NCI-H1092 (cell line): ENCODE measurements around the gene LRIF1.
"Not testable (repeated sequence)": the region's sequence is repeated elsewhere in the genome, so short reads cannot be mapped to it uniquely, and the experiment has no call there.

Source experiments
- DNase-seq: peaks from one replicate; lab custom pipeline; 2025; lab: John Stamatoyannopoulos, UW

Gene LRIF1

GRCh38 chr1:110963691-110964454, at the start of gene LRIF1:
TSS of gene LRIF1 (minus strand) at chr1:110963922. CDS start at chr1:110963688, 234 bp downstream.
- DNase-seq = peak; percentile 99

GRCh38 chr1:111008031-111008430, 44.3 kb upstream of the LRIF1 start:
- DNase-seq = no peak

DNA sequence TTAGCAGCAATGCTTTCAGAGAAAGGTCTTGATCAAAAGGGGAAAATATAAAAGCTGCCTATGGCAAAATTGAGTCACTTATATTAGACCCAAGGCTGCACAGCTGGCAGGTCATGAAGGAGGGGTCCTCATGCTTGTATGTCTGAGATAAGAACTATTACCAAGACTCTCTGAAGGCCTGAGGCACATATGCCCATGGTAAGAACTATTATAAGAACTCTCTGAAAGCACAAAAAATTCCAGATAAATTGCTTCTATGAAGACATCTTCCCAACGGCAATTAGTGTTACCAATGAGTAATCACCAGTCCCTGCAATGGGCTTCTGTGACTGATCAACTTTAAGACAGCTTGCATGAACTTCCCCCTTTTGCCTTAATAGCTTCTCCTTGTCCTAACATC, 42.8 kb upstream of the LRIF1 start:
- no peak for DNase-seq

GRCh38 chr1:110999607-111000006, 35.9 kb upstream of the LRIF1 start:
- DNase-seq = not testable (repeated sequence)

- DNase-seq = not testable (repeated sequence)
These were observed 28.6 kb upstream of the LRIF1 start for GRCh38 chr1:110992329-110992728.

DNA sequence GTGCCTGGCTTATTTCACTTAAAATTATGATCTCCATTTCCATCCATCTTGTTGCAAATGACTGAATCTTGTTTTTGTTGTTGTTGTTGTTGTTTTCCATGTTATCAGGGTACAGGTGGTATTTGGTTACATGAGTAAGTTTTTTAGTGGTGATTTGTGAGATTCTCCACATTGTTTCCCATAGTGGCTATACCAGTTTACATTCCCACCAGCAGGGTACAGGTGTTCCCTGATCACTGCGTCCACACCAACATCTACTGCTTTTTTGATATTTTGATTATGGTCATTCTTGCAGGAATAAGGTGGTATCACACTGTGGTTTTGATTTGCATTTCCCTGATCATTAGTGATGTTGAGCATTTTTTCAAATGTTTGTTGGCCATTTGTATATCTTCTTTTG, 27.6 kb upstream of the LRIF1 start:
- not testable (repeated sequence) for DNase-seq

- DNase-seq = no peak
These were observed 26.8 kb upstream of the LRIF1 start for GRCh38 chr1:110990541-110990940.

DNA sequence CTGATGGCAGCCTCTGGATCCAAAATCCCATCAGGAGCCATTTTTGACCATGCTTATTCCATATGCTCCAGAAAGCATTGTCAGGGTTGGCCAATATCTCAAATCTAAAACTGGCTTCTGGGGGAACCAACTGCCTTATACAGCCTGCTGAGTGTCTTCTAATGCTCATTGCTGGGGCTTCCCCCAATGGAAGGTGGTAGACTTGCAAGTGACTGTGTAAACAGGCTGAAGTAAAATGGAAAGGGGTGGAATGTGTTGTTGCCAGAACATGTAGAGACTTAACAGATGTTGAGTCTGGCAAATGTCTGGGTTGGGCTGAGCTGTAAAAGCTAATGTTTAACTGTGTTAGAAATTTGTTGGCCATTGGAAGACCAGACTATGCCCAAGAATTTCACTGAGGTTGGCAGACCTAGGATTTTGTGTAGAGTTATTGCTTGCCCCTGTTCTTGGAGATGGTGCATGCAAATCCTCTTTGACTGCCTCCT, 22.7 kb upstream of the LRIF1 start:
- no peak for DNase-seq

GRCh38 chr1:110982320-110982719, 18.6 kb upstream of the LRIF1 start:
- no peak for DNase-seq

GRCh38 chr1:110979154-110979553, 15.4 kb upstream of the LRIF1 start:
- no peak for DNase-seq

DNA sequence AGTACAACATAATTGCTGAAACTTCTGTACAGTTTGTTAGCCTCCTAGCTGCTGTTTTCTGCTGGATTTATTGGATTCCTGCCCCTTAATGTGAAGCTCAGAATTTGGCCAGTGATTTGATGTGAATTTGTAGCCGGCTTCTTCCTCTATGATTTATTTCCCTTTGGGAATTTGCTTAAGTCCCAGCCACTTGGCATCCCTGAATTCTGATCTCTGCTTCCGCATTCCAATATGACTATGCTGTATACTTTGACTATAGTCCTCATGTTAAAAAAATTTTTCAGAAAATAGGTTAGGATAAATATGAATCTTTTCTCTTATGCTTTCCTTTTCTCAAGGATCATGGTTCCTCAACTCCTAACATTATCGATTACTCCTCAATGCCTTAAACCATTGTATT, 12.4 kb upstream of the LRIF1 start:
- no peak for DNase-seq

- DNase-seq = no peak
These were observed 11.5 kb upstream of the LRIF1 start for GRCh38 chr1:110975265-110975664.

DNA sequence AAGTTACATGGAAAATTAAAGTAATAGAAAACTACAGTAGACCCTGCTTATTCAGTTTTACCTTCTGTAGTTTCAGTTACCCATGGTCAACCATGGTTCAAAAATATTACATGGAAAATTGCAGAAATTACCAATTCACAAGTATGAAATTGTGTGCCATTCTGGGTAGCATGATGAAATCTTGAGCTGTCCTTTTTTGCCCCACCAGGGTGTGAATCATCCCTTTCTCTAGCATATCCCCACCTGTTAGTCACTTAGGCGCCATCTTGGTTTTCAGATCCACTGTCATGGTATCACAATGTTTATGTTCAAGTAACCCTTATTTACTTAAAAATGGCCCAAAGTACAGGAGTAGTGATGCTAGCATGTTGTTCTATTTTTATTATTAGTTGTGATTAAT, 3.5 kb upstream of the LRIF1 start:
- no peak for DNase-seq

DNA sequence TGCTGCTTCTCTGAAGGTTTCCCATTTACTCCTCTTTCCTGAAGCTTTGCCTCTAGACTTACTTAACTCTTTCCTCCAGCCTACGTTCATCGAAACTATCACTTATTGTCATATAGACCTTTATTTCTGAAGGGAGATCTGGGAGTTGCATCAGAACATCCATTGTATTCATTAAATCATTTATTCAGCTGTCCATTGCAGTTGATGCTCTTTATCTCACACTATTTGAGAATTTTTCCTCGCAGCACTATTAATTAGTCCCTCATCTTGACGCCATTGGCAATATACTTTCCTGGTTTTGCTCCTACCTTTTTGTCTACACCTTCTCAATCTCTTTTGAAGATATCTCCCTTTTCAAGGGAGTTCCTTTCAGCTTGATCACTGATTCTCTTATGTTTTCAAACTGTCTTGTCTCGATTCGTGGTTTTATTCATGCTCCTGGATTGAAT, 757 bp upstream of the LRIF1 start:
- DNase-seq = no peak

- peak; percentile 65 for DNase-seq
These were observed 631 bp downstream of the LRIF1 start for GRCh38 chr1:110962892-110963690.

- DNase-seq = no peak
These were observed 1.8 kb downstream of the LRIF1 start for GRCh38 chr1:110961902-110962301.

GRCh38 chr1:110960777-110961420, 2.8 kb downstream of the LRIF1 start:
- no peak for DNase-seq

- DNase-seq = no peak
These were observed 5.9 kb downstream of the LRIF1 start for GRCh38 chr1:110957798-110958197.

DNA sequence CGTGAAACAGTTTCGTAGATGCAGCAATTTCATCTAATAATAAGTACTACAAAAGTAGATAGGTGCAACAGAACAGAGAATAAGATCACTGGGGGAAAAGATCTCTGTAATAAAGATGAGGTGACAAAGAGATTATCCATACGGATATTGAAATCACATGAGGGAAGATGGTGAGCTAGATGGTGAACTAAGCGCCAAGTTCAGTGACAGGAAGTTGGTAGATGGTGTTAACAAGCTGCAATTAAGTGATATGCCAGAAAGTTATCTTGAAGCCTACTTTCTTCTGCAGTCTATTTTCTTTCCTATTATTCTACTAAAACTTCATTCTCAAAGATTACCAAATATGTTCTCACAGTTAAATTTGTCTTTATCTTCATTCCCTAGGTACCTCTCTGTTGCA, 7.1 kb downstream of the LRIF1 start:
- no peak for DNase-seq

GRCh38 chr1:110953031-110953430, 10.7 kb downstream of the LRIF1 start:
- no peak for DNase-seq

- no peak for DNase-seq
These were observed 11.7 kb downstream of the LRIF1 start for GRCh38 chr1:110952031-110952430.

- DNase-seq = no peak
These were observed 12.6 kb downstream of the LRIF1 start for GRCh38 chr1:110951161-110951560.
